ENCODE data around the gene FASN. TPM values are rescaled to one million over a fixed set of nuclear protein-coding genes. Genes with fewer than 3 reads are reported as not detected.

The FASN gene
- total and polyA plus RNA-seq, 2 experiments from 2014 or later = 12.7 to 38.2 TPM

DNA sequence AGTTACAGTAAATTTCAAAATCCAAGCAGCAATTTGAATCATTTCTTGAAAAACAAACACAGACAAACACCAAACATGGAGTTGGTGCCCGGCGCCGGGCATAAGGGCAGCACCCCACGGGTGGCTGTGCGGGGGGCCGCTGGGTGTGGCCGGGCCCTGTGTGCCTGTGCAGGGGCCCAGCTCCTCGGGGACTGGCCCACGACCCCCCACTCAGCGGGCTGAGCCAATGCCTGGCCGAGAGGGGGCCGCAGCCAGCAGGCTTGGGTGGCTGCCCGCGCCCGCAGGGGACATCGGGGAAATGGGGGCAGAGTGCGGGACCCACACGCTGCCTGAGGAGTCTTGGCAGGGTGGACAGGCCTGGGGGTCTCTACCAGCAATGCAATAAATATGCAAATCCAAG lies 19.6 kb downstream of the FASN start:
- H3K9me2 ChIP-seq (ENCODE audit: insufficient read depth) = no peaks in the 10 kb centered on the region
- no peaks in the 10 kb centered on the region for H4K20me1 ChIP-seq (ENCODE audit: insufficient read depth)
- H3K36me3 ChIP-seq (ENCODE audit: low read depth) = no peaks in the 10 kb centered on the region
- in situ Hi-C loops (cut with MboI) = no loop called here
- no peak for TF ChIP-seq EZH2phosphoT487 (IDR thresholded peaks at IDR 0.05; ENCODE audit: insufficient read depth, low read depth)
- H3F3A ChIP-seq (ENCODE audit: insufficient read depth) = peaks cover 4% of the 10 kb centered on the region; the same call in 1 of the 2 replicates
- no peak overlapping the region for H3K4me3 ChIP-seq
- 86 to 95% methylated on average over 11 to 14 of the region's 18 CpGs for WGBS, 2 experiments (ENCODE audit: low coverage in 1 of 2, low lambda C conversion rate in 2 of 2, missing lambda C conversion rate in 2 of 2)
- H3K9ac ChIP-seq = no peak overlapping the region
- DNase-seq = no peak
- H3K27ac ChIP-seq = no peak overlapping the region
- no peak overlapping the region for H2AFZ ChIP-seq
- H3K4me1 ChIP-seq (ENCODE audit: insufficient read depth) = no peaks in the 10 kb centered on the region
- no peak overlapping the region for H3K4me2 ChIP-seq (ENCODE audit: unreplicated experiment)
- H3K79me2 ChIP-seq (ENCODE audit: insufficient read depth) = no peaks in the 10 kb centered on the region
- no peaks in the 10 kb centered on the region for H3K27me3 ChIP-seq (replicated peaks; ENCODE audit: insufficient read depth)
- H3K9me3 ChIP-seq (ENCODE audit: low read depth) = no peaks in the 10 kb centered on the region

DNA sequence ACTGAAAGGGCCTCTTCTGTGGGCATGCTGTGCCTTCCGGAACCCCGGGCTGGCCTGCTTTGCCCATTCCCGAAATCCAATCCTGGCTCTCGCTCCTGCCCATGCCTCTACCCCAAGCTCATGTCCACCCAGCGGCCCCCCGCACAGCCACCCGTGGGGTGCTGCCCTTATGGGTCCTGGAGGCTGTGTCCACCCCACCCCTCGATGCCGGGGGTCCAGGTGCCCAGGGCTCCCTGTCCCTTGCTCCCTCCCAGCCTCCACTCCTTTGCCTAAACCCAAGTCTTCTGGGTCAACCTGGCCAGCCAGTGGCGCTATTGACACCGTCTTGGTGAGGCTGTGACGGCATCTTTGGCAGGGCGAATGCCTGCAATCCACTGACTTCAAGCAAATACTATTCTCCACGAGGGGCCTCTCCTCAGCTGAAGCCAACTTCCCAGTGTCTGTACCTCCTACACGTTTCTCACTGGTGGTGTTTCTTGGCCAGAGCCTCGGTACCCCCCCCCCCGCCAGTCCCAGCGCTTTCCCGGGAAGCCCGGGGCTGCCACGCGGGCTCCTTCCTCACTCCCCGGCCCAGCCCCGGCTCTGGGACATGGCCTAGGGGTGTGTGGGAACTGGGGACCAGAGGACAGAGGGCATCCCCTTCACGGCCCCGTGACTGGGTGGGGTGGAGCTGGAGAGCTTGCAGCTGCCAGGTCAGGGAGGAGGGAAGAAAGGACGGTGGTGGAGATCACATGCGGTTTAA lies 20.2 kb downstream of the FASN start:
- no peaks in the 10 kb centered on the region for H3K27me3 ChIP-seq (replicated peaks; ENCODE audit: insufficient read depth)
- WGBS, 2 experiments (ENCODE audit: low coverage in 1 of 2, low lambda C conversion rate in 2 of 2, missing lambda C conversion rate in 2 of 2) = 75 to 79% methylated on average over 24 to 28 of the region's 28 CpGs
- in situ Hi-C loops (cut with MboI) = no loop called here
- DNase-seq = no peak
- H3K4me3 ChIP-seq = no peak overlapping the region
- no peaks in the 10 kb centered on the region for H3K79me2 ChIP-seq (ENCODE audit: insufficient read depth)
- no peak overlapping the region for H3K27ac ChIP-seq
- H3K36me3 ChIP-seq (ENCODE audit: low read depth) = no peaks in the 10 kb centered on the region
- peaks cover 4% of the 10 kb centered on the region; the same call in 1 of the 2 replicates for H3F3A ChIP-seq (ENCODE audit: insufficient read depth)
- H3K9me3 ChIP-seq (ENCODE audit: low read depth) = no peaks in the 10 kb centered on the region
- H4K20me1 ChIP-seq (ENCODE audit: insufficient read depth) = no peaks in the 10 kb centered on the region
- TF ChIP-seq EZH2phosphoT487 (IDR thresholded peaks at IDR 0.05; ENCODE audit: insufficient read depth, low read depth) (no peak), EZH2 (IDR thresholded peaks at IDR 0.05; ENCODE audit: insufficient read depth, poor library complexity, severe bottlenecking) (no peak)
- no peak overlapping the region for H2AFZ ChIP-seq
- H3K9ac ChIP-seq = no peak overlapping the region
- no peaks in the 10 kb centered on the region for H3K4me1 ChIP-seq (ENCODE audit: insufficient read depth)
- H3K9me2 ChIP-seq (ENCODE audit: insufficient read depth) = no peaks in the 10 kb centered on the region
- H3K4me2 ChIP-seq (ENCODE audit: unreplicated experiment) = no peak overlapping the region

GRCh38 chr17:82076785-82077591 lies 21.0 kb downstream of the FASN start:
- in situ Hi-C loops (cut with MboI) = no loop called here
- H3K9me3 ChIP-seq (ENCODE audit: low read depth) = no peaks in the 10 kb centered on the region

DNA sequence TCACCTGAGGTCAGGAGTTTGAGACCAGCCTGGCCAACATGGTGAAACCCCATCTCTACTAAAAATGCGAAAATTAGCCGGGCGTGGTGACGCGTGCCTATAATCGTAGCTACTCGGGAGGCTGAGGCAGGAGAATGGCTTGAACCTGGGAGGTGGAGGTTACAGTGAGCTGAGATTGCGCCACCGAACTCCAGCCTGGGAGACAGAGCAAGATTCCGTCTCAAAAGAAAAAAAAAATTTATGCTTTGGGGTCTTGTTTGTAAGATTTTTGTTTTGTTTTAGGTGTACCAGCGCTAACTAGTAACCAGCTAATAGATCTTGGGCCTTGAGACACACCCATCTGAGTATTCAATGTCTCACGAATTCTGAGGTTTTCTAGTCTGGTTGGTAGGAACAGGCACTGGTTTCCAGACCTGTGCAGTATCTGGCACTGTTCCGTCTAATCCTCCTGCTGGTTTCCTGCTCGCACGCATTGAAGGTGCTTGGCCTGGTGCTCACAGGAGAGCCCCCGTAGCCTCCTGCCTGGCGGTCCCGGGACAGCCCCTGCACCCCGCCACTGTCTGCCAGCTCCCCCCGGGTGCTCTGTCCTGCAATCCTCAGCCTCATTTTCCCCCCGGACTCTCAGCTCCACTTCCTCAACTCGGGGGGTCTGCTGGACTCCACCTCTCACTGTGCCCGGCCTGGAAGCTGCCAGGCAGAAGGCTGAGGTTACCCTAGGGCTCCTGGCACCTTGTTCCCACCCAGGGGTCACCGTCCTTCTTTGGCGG lies 21.8 kb downstream of the FASN start:
- Histone ChIP-seq H3K9ac (no peak overlapping the region), H3K36me3 (ENCODE audit: low read depth) (no peaks in the 10 kb centered on the region), H3F3A (ENCODE audit: insufficient read depth) (peaks cover 4% of the 10 kb centered on the region; the same call in 1 of the 2 replicates), H3K9me3 (ENCODE audit: low read depth) (no peaks in the 10 kb centered on the region), H3K4me1 (ENCODE audit: insufficient read depth) (no peaks in the 10 kb centered on the region), H3K4me2 (ENCODE audit: unreplicated experiment) (no peak overlapping the region), H4K20me1 (ENCODE audit: insufficient read depth) (no peaks in the 10 kb centered on the region), H3K9me2 (ENCODE audit: insufficient read depth) (no peaks in the 10 kb centered on the region), H3K4me3 (no peak overlapping the region), H3K27ac (no peak overlapping the region), H3K27me3 (replicated peaks; ENCODE audit: insufficient read depth) (no peaks in the 10 kb centered on the region), H3K79me2 (ENCODE audit: insufficient read depth) (no peaks in the 10 kb centered on the region), H2AFZ (no peak overlapping the region)
- 79 to 90% methylated on average over 23 to 25 of the region's 25 CpGs for WGBS, 2 experiments (ENCODE audit: low coverage in 1 of 2, low lambda C conversion rate in 2 of 2, missing lambda C conversion rate in 2 of 2)
- no peak for DNase-seq
- in situ Hi-C loops (cut with MboI) = no loop called here
- no peak for TF ChIP-seq EZH2 (IDR thresholded peaks at IDR 0.05; ENCODE audit: insufficient read depth, poor library complexity, severe bottlenecking)
- TF ChIP-seq EZH2phosphoT487 (IDR thresholded peaks at IDR 0.05; ENCODE audit: insufficient read depth, low read depth) = no peak

More at GRCh38 chr17:82076785-82077591, 21.0 kb downstream of the FASN start:
- 65 to 72% methylated on average over 12 to 21 of the region's 21 CpGs for WGBS, 2 experiments (ENCODE audit: low coverage in 1 of 2, low lambda C conversion rate in 2 of 2, missing lambda C conversion rate in 2 of 2)
- Histone ChIP-seq H3K9ac (no peak overlapping the region), H3K4me3 (no peak overlapping the region), H3K4me1 (ENCODE audit: insufficient read depth) (no peaks in the 10 kb centered on the region), H3F3A (ENCODE audit: insufficient read depth) (peaks cover 4% of the 10 kb centered on the region; the same call in 1 of the 2 replicates), H3K27ac (no peak overlapping the region), H3K79me2 (ENCODE audit: insufficient read depth) (no peaks in the 10 kb centered on the region), H3K4me2 (ENCODE audit: unreplicated experiment) (no peak overlapping the region), H4K20me1 (ENCODE audit: insufficient read depth) (no peaks in the 10 kb centered on the region), H3K9me2 (ENCODE audit: insufficient read depth) (no peaks in the 10 kb centered on the region), H2AFZ (no peak overlapping the region), H3K27me3 (replicated peaks; ENCODE audit: insufficient read depth) (no peaks in the 10 kb centered on the region), H3K36me3 (ENCODE audit: low read depth) (no peaks in the 10 kb centered on the region)
- no peak for TF ChIP-seq EZH2phosphoT487 (IDR thresholded peaks at IDR 0.05; ENCODE audit: insufficient read depth, low read depth)
- no peak for TF ChIP-seq EZH2 (IDR thresholded peaks at IDR 0.05; ENCODE audit: insufficient read depth, poor library complexity, severe bottlenecking)
- no peak for DNase-seq

Measured in GM23248 (cell line).